ENCODE data around the gene GPR82. TPM values are rescaled to one million over a fixed set of nuclear protein-coding genes. Genes with fewer than 3 reads are reported as not detected.
"Not testable (repeated sequence)": the region's sequence is repeated elsewhere in the genome, so short reads cannot be mapped to it uniquely, and the experiment has no call there.

GPR82 gene
- total and polyA plus RNA-seq, 2 of the 8 experiments (the other 6 are each of a cell fraction or from before 2014, with no cell fraction given): not detected

GRCh38 chrX:41723826-41724225 lies at the start of gene GPR82 (continued):
- TF ChIP-seq TEAD4 (IDR thresholded peaks at IDR 0.05; ENCODE audit: low read depth, low read length) (no peak), POLR2A (IDR thresholded peaks at IDR 0.05; ENCODE audit: control extremely low read depth in 1 of 2, low read depth in 2 of 2, low read length in 2 of 2) (no peak), CEBPB (IDR thresholded peaks at IDR 0.05; ENCODE audit: low read depth, low read length) (no peak), FOSL1 (IDR thresholded peaks at IDR 0.05; ENCODE audit: insufficient read depth, low read depth, low read length) (no peak), SUZ12 (IDR thresholded peaks at IDR 0.05; ENCODE audit: low read length) (no peak), HDAC2 (IDR thresholded peaks at IDR 0.05; ENCODE audit: borderline replicate concordance in 1 of 2, low read depth in 2 of 2, low read length in 2 of 2) (no peak), CBX5 (IDR thresholded peaks at IDR 0.05; ENCODE audit: low read depth, low read length) (no peak), ZNF274 (IDR thresholded peaks at IDR 0.05; ENCODE audit: borderline replicate concordance, extremely low read depth, low read length) (no peak), CREB1 (IDR thresholded peaks at IDR 0.05) (no peak)

- POLR2A ChIA-PET (ENCODE audit: partially characterized antibody); H3K27ac ChIP-seq (ENCODE audit: low read depth, low read length); H3K4ac ChIP-seq (replicated peaks; ENCODE audit: insufficient read length, low read depth, low read length); H2BK5ac ChIP-seq (ENCODE audit: low read depth, low read length); H3K23ac ChIP-seq (ENCODE audit: insufficient read length); H3K79me2 ChIP-seq (ENCODE audit: control insufficient read depth in 1 of 2, insufficient read depth in 2 of 2, low read length in 2 of 2); H3K4me2 ChIP-seq (ENCODE audit: insufficient read depth in 1 of 2, low read depth in 2 of 2, low read length in 2 of 2); H2BK120ac ChIP-seq (replicated peaks; ENCODE audit: low read depth, low read length); H2AK5ac ChIP-seq (ENCODE audit: low read depth, low read length); H4K5ac ChIP-seq (ENCODE audit: insufficient read length, low read depth, low read length); H3K9me3 ChIP-seq (ENCODE audit: insufficient read depth in 2 of 2, low read depth in 1 of 2, low read length in 1 of 2); H2AFZ ChIP-seq (ENCODE audit: low read length); H3K79me1 ChIP-seq (ENCODE audit: low read depth, low read length); H3K4me3 ChIP-seq (ENCODE audit: extremely low read depth in 1 of 4, insufficient read depth in 2 of 4, low read depth in 3 of 4, low read length in 4 of 4); H4K8ac ChIP-seq (ENCODE audit: extremely low read depth, insufficient read depth, low read length); DNase-seq (ENCODE audit: low read depth in 1 of 2, low spot score in 2 of 2); H3K14ac ChIP-seq (ENCODE audit: insufficient read length); H3K27me3 ChIP-seq (replicated peaks in 1 of 4; ENCODE audit: control insufficient read depth in 3 of 4, extremely low read depth in 1 of 4, insufficient read depth in 3 of 4, low read length in 3 of 4); CTCF ChIA-PET (ENCODE audit: partially characterized antibody); H3K23me2 ChIP-seq (ENCODE audit: low read depth, low read length); H3K56ac ChIP-seq (replicated peaks; ENCODE audit: insufficient read length, low read depth, low read length); H4K91ac ChIP-seq (replicated peaks; ENCODE audit: insufficient read length, low read length); FAIRE-seq; H2BK12ac ChIP-seq (ENCODE audit: low read depth, low read length); H2BK20ac ChIP-seq (ENCODE audit: low read length); H4K20me1 ChIP-seq (replicated peaks in 1 of 2; ENCODE audit: control insufficient read depth in 1 of 2, insufficient read depth in 2 of 2, low read length in 2 of 2); H3K36me3 ChIP-seq (ENCODE audit: control insufficient read depth in 2 of 4, insufficient read depth in 4 of 4, low read length in 3 of 4); H3K4me1 ChIP-seq (replicated peaks in 1 of 4; ENCODE audit: control insufficient read depth in 3 of 4, insufficient read depth in 4 of 4, low read length in 3 of 4); H3K18ac ChIP-seq (ENCODE audit: extremely low read depth, low read length); H2BK15ac ChIP-seq (ENCODE audit: low read length); H3K9ac ChIP-seq (replicated peaks in 1 of 4; ENCODE audit: extremely low read depth in 1 of 4, low read depth in 3 of 4, low read length in 3 of 4): not testable (repeated sequence)
- 89% methylated on average over 5 of the region's 15 CpGs; no CpG with 5 or more reads in 1 of the 2 experiments for WGBS, 2 experiments (ENCODE audit: extremely low coverage in 1 of 2, insufficient coverage in 1 of 2, insufficient read length in 1 of 2, insufficient replicate concordance in 2 of 2, low coverage in 1 of 2, low lambda C conversion rate in 2 of 2, missing lambda C conversion rate in 1 of 2)
These were observed 47.6 kb upstream of the GPR82 start for GRCh38 chrX:41676361-41676760.

Measured in H1 (cell line).